ENCODE data around the gene MEIS1.
A peak's percentile ranks its signal among the peaks of the same experiment; 100 is the strongest.

The MEIS1 gene

DNA sequence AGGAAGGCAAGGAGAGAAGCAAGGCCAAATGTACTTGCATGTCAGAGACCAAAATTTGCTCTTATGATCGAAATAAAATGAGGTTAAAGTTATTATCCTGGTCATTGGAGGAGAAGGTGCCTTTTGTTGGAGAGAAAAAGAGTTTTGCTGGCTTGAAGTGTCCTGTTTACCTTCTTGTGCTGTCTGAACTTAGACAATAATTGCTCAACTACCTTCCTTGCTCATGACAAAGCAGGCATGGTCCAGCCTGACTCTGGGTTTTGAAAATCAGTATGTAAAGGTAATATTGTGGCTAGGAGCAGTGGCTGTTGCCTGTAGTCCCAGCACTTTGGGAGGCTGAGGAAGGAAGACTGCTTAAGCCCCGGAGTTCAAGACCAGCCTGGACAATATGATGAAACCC lies 89.1 kb downstream of the MEIS1 start:
- intact Hi-C loops (cut with DNase I): no loop called here
- DNase-seq: no peak

DNA sequence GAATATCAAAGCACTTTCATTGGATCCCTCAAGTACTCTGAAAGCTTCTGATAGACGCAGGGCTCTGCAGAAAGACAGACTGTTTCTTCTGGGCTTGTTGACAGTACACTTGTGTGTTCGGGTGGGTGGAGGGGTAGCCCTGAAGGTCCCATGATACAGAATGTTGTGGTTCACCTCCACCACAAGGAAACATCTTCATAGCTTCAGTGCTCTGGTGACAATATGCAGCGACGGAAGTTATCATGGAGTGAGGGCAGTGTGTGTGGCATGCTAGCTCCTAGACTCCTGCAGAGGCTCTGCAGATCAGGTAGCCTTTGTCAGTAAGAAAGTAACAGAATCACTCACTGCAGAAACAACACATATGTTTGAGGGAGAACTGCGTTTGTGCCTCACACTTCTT lies 90.7 kb downstream of the MEIS1 start:
- DNase-seq: no peak
- intact Hi-C loops (cut with DNase I): no loop called here

DNA sequence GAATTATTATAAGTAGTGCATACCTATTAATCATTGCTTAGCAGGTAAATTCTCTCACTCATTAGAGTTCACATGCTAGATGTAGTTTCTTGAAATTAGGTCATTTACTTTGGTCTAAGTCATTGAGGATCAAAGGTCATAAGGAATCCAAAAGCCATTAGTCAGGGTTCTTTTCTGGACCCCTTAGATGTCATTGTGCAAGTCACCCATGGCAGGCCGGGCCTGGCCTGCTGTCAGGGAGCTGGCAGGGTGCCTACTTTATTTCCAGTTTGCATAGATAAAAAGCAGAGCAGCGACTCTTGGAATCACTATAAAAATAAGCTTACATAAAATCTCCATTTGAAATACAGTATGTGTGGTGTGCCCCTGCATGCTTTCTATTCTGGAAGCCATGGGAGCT lies 91.3 kb downstream of the MEIS1 start:
- intact Hi-C loops (cut with DNase I): no loop called here
- peak in 1 of 10 donors; percentile 71 for DNase-seq

DNA sequence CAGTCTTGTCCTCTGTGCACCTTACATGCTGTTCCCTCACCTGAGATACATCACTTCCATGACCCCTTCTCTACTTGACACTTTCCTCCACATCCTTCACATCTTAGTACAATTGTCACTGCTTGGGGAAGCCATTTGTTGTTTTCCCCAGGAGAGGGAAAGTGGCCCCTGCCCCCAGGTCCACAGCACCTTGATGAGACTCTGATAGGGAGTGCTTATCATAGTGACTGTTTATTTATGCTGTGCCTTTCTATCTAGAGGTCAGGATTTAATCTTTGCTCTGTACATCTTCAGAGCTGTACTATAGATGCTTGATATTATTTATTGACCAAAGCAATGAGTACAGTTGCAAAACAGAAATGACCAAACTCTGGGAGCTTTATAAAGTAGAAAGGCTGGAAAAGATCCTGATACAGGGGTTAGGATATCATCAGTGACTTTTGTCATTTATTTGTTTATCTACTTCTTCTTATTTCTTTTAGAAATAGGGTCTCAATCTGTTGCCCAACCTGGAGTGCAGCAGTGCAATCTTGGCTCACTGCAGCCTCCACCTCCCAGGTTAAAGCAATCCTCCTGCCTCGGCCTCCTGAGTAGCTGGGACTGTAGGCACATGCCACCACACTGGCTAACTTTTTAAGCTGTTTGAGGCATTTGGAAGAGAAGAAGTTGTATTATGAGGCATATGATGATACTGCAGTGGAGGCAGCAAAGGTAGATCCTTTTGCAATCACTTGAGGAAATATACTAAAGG lies 94.2 kb downstream of the MEIS1 start:
- DNase-seq: no peak
- intact Hi-C loops (cut with DNase I): no loop called here

DNA sequence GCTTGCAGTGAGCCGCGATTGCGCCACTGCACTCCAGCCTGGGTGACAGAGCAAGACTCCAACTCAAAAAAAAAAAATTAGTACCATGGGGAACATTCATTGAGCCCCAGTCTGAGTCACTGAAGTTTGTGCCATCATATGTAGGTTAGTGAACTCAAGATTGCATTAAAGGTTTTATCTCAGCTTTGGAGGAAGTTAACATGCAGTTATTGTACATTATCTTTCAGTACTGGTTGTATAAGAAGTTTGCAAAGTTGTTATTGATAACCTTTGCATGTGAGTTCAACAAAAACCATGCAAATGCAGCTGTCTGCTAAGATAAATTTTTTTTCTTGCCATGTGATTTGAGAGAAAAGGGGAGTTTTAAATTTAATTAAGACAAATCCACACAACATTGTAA lies 95.7 kb downstream of the MEIS1 start:
- DNase-seq: no peak
- intact Hi-C loops (cut with DNase I): no loop called here

DNA sequence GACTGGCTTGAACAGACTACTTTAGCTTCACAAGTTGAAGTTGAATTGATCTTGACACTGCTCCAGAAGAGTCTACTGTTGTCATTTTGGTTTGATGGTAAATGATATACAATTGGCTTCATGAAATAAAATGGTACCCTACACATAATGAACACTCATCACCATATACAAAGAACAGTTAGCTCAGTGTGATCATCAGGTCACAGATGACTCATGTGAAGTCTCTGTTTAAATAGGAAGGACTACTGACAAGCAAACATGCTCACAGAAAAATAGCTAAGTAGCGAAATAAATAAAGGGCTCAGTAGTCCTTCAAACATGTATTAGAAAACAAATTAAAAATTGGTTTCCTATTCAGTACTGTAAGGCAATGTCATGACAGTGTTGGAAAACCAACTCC lies 96.2 kb downstream of the MEIS1 start:
- no peak for DNase-seq
- intact Hi-C loops (cut with DNase I): no loop called here

DNA sequence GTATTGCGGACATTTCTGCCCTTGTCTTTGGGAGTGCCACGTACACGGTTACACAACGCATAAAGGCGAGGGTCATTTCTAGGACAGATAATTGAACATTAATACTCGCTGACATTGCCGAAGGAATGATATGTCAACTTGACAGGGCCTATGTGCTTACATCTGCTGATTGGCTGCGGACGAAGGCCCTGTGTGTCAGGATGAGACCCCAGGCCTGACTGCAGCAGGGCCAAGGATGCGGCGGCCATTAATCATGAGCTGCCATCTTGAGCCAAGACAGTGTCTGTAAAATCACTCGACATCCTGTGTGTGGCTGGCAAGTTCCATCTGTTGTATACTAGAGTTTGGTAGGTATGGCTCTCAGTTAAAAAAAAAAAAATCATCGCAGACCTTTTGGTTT lies 96.6 kb downstream of the MEIS1 start:
- intact Hi-C loops (cut with DNase I): no loop called here
- no peak for DNase-seq

DNA sequence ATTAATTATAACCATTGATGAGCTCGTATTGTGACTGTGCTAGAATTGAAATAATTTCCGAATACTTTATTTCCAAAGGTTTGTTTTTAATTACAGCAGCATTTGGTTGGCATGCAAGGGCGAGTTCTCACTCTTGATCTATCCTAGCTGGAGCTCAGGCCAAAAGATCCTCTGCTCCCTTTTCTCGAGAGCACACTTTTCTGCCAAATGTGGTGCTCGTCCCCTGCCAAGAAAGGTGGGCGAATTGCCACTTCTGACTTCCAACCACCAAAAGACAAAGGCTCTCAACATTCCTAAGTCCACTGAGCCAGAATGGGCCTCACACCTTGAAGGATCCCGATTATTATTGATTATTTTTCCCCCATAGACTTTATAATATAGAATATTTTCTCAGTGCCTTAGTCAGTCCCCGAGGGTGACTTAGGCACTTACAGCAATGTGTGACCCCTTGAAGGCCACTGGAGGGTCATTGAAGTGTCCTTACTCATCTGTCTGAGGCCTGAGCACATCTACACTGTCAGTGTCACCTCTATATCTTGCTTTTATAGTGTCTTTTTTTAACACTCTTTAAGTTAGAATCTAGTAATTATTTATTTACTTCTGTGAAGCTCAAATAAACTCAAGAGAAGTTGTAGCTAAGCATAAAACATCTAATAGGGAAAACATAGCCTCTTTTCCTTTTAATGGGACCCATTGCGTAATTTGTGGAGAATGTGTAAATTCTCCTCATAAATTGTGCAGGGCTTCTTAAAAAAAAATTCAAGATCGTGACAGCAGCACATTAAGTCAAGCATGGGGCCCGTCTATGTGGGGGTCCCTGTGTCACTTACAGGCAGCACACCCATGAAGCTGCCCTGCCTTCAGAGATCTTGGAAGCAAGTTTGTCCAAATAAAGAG lies 98.3 kb downstream of the MEIS1 start:
- DNase-seq: no peak
- intact Hi-C loops (cut with DNase I): no loop called here

DNA sequence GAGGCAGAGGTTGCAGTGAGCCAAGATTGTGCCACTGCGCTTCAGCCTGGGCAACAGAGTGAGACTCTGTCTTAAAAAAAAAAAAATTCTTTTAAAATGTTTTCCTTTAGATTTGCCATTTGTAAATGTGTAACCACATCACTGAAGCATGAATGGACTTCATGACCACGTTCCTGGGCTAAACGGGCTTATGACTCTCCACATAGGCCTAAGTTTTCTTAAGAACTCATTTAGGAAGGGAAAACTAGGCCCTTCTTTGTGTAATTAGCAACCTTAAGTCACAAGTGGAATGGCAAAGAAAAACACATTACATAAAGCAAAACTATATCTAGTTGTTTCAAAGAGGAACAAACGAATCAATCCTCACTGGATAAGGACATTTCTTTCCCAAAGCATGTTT lies 99.5 kb downstream of the MEIS1 start:
- intact Hi-C loops (cut with DNase I): no loop called here
- no peak for DNase-seq

DNA sequence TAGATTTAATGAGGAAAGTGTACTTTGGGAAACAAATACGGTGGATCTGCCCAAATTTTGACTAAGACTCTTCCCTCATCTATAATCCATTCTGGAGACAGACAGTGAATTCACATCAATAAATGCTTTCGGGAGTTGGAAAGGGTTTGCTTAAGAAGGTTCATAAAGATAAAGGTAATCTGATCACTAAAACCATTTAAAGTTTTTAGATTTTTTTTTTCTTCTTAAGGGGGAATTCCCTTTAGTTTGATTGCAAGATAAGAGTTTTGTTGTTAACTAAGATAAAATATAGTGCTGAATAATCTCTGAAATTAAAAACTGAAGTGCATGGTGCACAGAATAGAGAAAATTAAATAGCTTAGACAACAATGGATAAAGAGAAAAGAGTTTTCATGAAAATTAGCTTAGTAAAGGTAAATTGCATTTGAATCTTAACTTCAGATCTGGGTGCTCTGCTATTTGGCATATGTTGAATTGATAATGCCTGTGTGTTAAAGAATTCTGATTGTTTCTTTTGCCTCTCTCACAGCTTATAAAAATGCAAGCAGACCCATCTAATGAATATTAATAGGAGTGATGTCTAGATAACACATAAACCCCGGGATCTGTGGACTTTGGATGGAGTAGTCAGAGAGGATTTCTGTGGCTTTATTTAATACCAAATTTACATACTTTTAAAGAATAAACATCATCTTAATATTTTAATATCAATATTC lies 100.8 kb downstream of the MEIS1 start:
- DNase-seq: no peak
- intact Hi-C loops (cut with DNase I): no loop called here

DNA sequence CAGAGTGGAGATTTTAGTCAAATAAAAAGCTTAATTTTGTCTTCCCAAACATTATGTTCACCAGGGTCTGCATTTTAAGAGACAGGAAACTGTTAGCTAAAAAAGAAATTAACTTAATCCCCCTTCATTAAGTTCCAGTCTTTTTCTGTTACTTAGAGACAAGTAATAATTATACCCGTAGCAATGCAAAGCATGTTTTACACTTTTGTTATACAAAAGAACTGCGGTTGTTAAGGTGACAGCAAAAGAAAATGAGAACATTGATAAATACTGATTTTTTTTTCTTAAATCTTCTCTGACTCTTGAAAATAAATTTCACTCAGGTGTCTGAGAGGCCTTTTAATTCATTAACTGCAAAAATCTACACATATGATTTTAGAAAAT lies 101.4 kb downstream of the MEIS1 start:
- intact Hi-C loops (cut with DNase I): no loop called here
- no peak for DNase-seq

DNA sequence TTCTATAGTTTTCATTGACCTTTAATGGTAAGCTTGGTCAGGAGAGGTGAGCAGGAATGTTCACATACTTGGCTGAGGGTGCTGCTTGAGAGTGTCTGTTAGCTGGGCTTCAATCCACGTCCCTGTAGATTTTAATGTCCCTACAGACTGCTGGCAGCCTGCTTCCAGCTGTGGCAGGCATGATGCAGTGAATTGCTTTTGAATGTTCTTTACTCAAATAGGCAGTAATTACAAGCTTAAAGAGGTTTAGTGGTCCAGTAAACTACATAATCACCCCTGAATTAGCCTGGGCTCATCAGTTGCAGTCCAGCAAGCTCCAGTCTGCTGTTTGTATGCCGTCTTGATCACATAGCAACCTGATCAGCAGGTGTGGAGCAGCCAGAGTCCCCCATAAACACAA lies 102.1 kb downstream of the MEIS1 start:
- DNase-seq: no peak
- intact Hi-C loops (cut with DNase I): no loop called here

DNA sequence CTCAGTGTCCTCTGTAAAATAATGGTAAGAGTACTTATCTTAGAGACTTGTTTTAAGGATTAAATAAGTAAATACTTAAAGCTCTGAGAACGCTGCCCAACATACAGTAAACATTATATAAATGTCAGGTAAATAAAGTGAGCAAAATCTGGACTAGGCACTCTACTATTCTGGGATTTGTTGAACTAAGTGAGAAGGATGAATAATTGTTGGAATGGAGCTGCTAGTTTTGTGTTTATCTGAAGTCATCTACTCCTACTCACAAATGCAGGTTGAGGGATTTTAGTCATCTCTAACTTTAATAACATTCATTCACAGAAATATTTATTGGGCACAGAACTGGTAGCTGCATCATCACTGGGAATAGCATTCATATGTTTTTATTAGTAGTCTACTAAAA lies 103.4 kb downstream of the MEIS1 start:
- intact Hi-C loops (cut with DNase I): no loop called here
- DNase-seq: no peak

DNA sequence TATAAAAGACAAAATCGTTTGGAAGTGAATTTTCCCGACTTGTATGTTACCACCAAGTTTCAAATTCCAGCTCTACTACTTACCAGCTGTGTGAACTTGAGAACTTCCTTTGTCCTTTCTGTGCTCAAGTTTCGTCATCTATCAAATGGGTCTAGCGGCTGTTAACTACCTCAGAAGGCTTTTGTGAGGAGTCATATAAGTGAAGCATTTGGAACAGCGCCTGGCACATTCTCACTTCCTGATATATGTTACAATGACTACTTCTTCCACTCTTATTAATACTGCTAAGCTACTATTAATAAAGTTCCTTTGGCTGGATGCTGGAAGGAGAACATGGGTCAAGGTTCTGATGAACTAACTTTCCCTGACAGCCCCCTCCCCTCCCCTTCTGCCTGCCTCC lies 104.5 kb downstream of the MEIS1 start:
- no peak for DNase-seq
- intact Hi-C loops (cut with DNase I): no loop called here

DNA sequence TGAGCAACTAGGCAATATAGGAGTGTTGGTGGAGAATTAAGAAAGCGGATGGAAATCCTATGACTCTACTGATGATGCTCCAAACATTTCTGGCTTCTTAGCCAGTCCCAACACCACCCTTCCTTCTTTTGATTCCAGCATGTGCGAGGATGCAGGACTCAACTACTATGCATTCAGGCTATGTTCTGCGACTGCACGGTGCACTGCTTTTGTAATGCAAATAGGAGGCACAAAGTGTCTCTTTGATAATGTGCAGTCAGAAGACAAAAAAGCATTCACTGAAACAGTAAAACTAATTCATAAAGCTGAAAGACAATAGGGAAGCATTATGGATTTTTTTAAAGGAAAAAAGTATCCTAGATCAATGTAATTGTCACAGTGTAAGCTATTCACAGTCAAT lies 106.7 kb downstream of the MEIS1 start:
- intact Hi-C loops (cut with DNase I): no loop called here
- DNase-seq: peak in 5 of 10 donors; percentile 13 to 89 (median 27)

DNA sequence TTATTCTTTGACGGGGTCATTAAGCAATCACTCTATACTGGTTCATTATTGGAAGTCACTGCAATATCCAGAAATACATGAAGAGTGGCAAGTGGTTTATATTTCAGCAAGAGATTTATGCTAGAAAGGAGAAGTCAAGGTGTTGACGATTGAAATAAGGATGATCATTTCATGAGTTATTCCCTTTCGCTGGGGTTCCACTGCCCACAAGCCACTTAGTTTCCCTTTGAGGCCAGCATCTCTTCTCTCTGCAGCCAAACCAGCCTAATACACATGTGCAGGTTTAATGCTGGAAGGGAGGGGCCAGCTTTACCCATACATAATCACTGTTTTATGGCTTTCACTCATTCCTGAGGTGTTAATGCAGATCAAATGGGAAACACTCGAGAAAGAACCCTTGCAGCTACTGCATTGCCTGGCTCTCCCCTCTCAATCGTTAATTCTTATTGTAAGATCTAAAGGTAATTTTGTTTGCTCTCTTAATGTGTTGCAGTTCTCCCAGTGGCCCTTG lies 108.4 kb downstream of the MEIS1 start:
- no peak for DNase-seq
- intact Hi-C loops (cut with DNase I): no loop called here

DNA sequence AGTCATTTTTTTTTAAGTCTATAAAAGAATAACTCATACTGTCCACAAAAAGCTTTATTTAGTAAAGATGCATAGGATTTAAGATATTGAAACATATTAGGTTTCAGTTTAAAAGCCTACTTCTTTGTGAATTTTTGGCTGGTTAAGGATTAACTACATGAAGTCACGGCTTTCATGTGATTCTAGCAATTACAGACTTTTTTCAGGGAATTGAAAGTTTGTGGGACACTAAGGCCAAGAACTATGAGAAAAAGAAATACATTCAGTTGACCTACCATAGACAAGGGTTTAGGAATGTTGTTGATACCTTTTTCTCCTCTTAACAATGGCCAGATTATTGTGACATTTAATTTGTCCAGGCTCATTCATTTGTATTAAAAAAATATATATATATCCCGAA lies 109.3 kb downstream of the MEIS1 start:
- intact Hi-C loops (cut with DNase I): no loop called here

DNA sequence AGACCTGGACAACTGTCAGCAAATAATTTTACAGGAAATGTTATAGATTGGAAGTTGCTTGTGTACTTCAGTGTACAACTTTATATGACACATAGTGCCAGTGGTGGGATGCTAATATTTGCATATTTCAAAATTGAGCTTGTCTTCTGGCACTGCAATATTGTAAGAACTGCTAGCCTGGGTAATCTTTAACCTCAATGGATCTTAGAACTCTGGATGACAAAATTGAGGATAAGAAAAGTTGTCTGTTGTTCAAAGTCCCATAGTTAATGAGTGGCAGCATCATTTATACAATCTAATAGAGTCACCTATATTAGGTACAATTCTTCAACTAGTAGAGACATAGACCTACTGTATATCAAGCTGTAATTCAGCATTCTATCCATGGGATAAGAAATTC lies 110.3 kb downstream of the MEIS1 start:
- intact Hi-C loops (cut with DNase I): no loop called here
- DNase-seq: no peak

More for the DNA sequence above, 109.3 kb downstream of the MEIS1 start:
- DNase-seq: no peak

DNA sequence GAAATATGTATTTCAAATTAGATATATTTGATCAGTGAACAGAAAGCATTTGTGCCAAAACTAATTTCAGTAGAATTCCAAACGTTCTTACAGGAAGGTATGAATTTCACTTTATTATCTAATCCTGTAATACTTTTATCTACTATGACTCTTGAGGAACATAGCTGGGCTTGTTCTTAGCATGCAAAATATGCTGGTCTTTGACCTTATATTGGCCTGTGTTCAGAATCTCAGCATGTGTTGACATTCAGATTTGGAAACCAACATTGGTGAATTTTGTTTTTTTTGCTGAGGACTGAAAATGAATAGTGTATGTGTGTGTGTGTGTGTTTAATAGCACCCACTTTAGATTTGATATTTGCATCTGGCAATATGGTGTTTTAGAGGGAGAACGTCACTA lies 112.2 kb downstream of the MEIS1 start:
- intact Hi-C loops (cut with DNase I): no loop called here
- DNase-seq: no peak

DNA sequence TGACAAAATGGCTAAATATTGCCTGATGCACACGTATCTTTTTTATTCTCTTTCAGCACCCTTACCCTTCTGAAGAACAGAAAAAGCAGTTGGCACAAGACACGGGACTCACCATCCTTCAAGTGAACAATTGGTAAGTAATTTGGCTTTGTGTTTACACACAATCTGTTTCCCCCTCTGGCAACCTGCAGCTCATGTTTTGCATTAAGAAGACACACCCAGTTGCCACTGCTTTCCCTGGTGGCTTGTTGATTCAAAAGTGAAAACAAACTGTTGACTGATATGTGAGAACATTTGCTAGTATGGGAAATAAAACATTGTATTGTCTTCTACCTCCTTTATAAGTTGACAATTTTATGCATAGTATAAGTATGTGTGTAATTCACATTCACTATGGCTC lies 113.0 kb downstream of the MEIS1 start:
- intact Hi-C loops (cut with DNase I): no loop called here

DNA sequence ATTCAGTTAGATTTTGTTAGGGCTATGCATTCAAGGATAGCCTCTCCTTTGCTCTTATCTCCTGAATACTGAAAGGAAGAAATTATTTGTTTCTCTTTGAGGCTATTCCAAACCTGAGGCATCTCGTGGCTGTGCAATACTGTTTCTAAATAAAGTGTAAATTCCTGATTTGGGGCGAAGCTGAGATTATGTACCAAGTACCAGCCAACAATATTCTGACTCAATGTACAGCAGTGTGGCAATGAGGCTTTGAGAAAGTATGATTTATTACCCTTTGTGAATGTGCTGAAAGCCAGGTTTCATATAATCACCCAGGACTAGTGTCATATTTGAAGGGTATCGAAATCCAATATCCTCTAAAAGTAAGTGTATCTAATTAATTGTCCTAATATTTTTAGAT lies 113.5 kb downstream of the MEIS1 start:
- no peak for DNase-seq

More for the DNA sequence above, 113.0 kb downstream of the MEIS1 start:
- no peak for DNase-seq

More for the DNA sequence above, 113.5 kb downstream of the MEIS1 start:
- intact Hi-C loops (cut with DNase I): no loop called here

Measured in posterior cingulate gyrus (tissue), 11 donors.